CD4-positive, CD25-positive, alpha-beta regulatory T cell (primary cell): ENCODE results near the gene STRA8. TPM values are rescaled to one million over a fixed set of nuclear protein-coding genes. Genes with fewer than 3 reads are reported as not detected.

Experiments
- ATAC-seq, 2 donors: fragments of 150-1000 bp; cut with Tn5 transposase; one replicate each; pipeline ENCODE4 v1.10.0; 2021; ENCODE audit warnings: low read depth in 2 of 2, moderate number of reproducible peaks in 2 of 2, moderate library complexity in 1 of 2
- DNase-seq, 3 donors: peaks; one replicate each; pipeline versions ENCODE4 v3.0.0 to v3.0.0-alpha.2; 2012 to 2022; ENCODE audit warnings: mixed read lengths in 1 of 3
- H3K27ac ChIP-seq: one replicate; pipeline ENCODE4 v1.7.0; 2013; ENCODE audit warnings: mild to moderate bottlenecking, low read length; ENCODE audit not compliant: insufficient read depth, poor library complexity, severe bottlenecking
- H3K27me3 ChIP-seq: one replicate; pipeline ENCODE4 v1.7.0; 2013; ENCODE audit warnings: low read length; ENCODE audit not compliant: control insufficient read depth, insufficient read depth
- H3K36me3 ChIP-seq: one replicate; pipeline ENCODE4 v1.7.0; 2013; ENCODE audit warnings: mild to moderate bottlenecking, low read length, moderate library complexity; ENCODE audit not compliant: control insufficient read depth, insufficient read depth
- H3K4me1 ChIP-seq: 2 replicates; pipeline ENCODE4 v1.7.0; 2013; ENCODE audit warnings: mild to moderate bottlenecking, low read length; ENCODE audit not compliant: insufficient read depth, control insufficient read depth, poor library complexity, severe bottlenecking
- H3K4me3 ChIP-seq: one replicate; pipeline ENCODE4 v1.7.0; 2013; ENCODE audit warnings: low read depth, mild to moderate bottlenecking, low read length, moderate library complexity
- H3K9me3 ChIP-seq, 2 experiments: 1 replicate in 1 of 2; 2 replicates in 1 of 2; pipeline ENCODE4 v1.7.0; 2013; ENCODE audit warnings: low read length in 2 of 2, mild to moderate bottlenecking in 1 of 2, moderate library complexity in 1 of 2; ENCODE audit not compliant: control insufficient read depth in 2 of 2
- H3K27ac Mint-ChIP-seq, 3 donors: one replicate each; pipeline ENCODE4 v1.8.0; 2020 to 2022; ENCODE audit warnings: mild to moderate bottlenecking in 3 of 3, mixed read lengths in 3 of 3, moderate library complexity in 2 of 3
- H3K27me3 Mint-ChIP-seq: one replicate; pipeline ENCODE4 v1.8.0; 2022; ENCODE audit warnings: mild to moderate bottlenecking, mixed read lengths
- H3K36me3 Mint-ChIP-seq: one replicate; pipeline ENCODE4 v1.8.0; 2020; ENCODE audit warnings: mixed read lengths
- H3K4me1 Mint-ChIP-seq, 4 donors: one replicate each; pipeline ENCODE4 v1.8.0; 2020 to 2022; ENCODE audit warnings: mixed read lengths in 4 of 4, mild to moderate bottlenecking in 1 of 4
- H3K4me3 Mint-ChIP-seq, 4 donors: one replicate each; pipeline ENCODE4 v1.8.0; 2020 to 2022; ENCODE audit warnings: mild to moderate bottlenecking in 4 of 4, mixed read lengths in 4 of 4, moderate library complexity in 3 of 4
- H3K9me3 Mint-ChIP-seq, 7 donors: one replicate each; pipeline ENCODE4 v1.8.0; 2020 to 2022; ENCODE audit warnings: mixed read lengths in 7 of 7, mild to moderate bottlenecking in 3 of 7, moderate library complexity in 2 of 7
- polyA plus RNA-seq, 4 donors: library from polyadenylated mRNA; unstranded; fragments of 300-500 nt; fragmentation: Illumina TruSeq; gene quantifications; one replicate each; pipeline ENCODE4 v1.2.3, GENCODE V29; 2021
- total RNA-seq: library from RNA; stranded (reverse); gene quantifications from one replicate; pipeline ENCODE4 v1.2.3, GENCODE V29; 2022

STRA8 gene
- total and polyA plus RNA-seq, 5 donors from 2014 or later = not detected

- H3K9me3 Mint-ChIP-seq = no peaks in the 10 kb centered on the region
- peaks cover 0 to 12% (median 8%) of the 10 kb centered on the region in 4 donors for H3K4me1 Mint-ChIP-seq
- H3K36me3 Mint-ChIP-seq = no peaks in the 10 kb centered on the region
- Histone ChIP-seq H3K9me3 (no peaks in the 10 kb centered on the region), H3K4me3 (no peak overlapping the region), H3K4me1 (no peaks in the 10 kb centered on the region), H3K27me3 (no peaks in the 10 kb centered on the region), H3K27ac (no peak overlapping the region), H3K36me3 (no peaks in the 10 kb centered on the region)
- no peak overlapping the region for H3K4me3 Mint-ChIP-seq
- H3K27ac Mint-ChIP-seq = no peak overlapping the region
- DNase-seq = no peak
- ATAC-seq = peak in 1 of 2 donors; percentile 26
- peaks cover 4% of the 10 kb centered on the region for H3K27me3 Mint-ChIP-seq
Observed at GRCh38 chr7:135286876-135287275, 53.2 kb downstream of the STRA8 start.

- no peak for ATAC-seq
- no peaks in the 10 kb centered on the region for H3K27me3 ChIP-seq
- no peak overlapping the region for H3K4me3 ChIP-seq
- Mint-ChIP-seq H3K4me1 (no peaks in the 10 kb centered on the region), H3K9me3 (no peaks in the 10 kb centered on the region), H3K36me3 (no peaks in the 10 kb centered on the region), H3K4me3 (no peak overlapping the region), H3K27ac (no peak overlapping the region), H3K27me3 (peaks cover 21% of the 10 kb centered on the region)
- H3K27ac ChIP-seq = no peak overlapping the region
- no peaks in the 10 kb centered on the region for H3K36me3 ChIP-seq
- H3K9me3 ChIP-seq = no peaks in the 10 kb centered on the region
- H3K4me1 ChIP-seq = no peaks in the 10 kb centered on the region
- no peak for DNase-seq
Observed at GRCh38 chr7:135290594-135290993, 57.0 kb downstream of the STRA8 start.

- no peak for DNase-seq
- Mint-ChIP-seq H3K4me1 (no peaks in the 10 kb centered on the region), H3K27ac (peak overlapping the region in 1 of 3 donors; percentile 22), H3K27me3 (peaks cover 26% of the 10 kb centered on the region), H3K36me3 (no peaks in the 10 kb centered on the region), H3K9me3 (no peaks in the 10 kb centered on the region), H3K4me3 (no peak overlapping the region)
- Histone ChIP-seq H3K27me3 (no peaks in the 10 kb centered on the region), H3K4me3 (no peak overlapping the region), H3K4me1 (no peaks in the 10 kb centered on the region), H3K36me3 (no peaks in the 10 kb centered on the region), H3K27ac (no peak overlapping the region), H3K9me3 (no peaks in the 10 kb centered on the region)
- no peak for ATAC-seq
Observed at GRCh38 chr7:135291809-135292253, 58.2 kb downstream of the STRA8 start.

GRCh38 chr7:135299235-135299634 lies 65.6 kb downstream of the STRA8 start:
- Mint-ChIP-seq H3K27ac (no peak overlapping the region), H3K9me3 (peaks cover 0 to 8% (median 2%) of the 10 kb centered on the region in 7 donors), H3K4me3 (no peak overlapping the region), H3K27me3 (peaks cover 13% of the 10 kb centered on the region), H3K36me3 (no peaks in the 10 kb centered on the region), H3K4me1 (no peaks in the 10 kb centered on the region)
- DNase-seq (no peak), ATAC-seq (no peak)
- no peaks in the 10 kb centered on the region for H3K4me1 ChIP-seq
- no peak overlapping the region for H3K4me3 ChIP-seq
- no peaks in the 10 kb centered on the region for H3K9me3 ChIP-seq
- H3K27ac ChIP-seq = no peak overlapping the region
- H3K36me3 ChIP-seq = no peaks in the 10 kb centered on the region
- H3K27me3 ChIP-seq = no peaks in the 10 kb centered on the region

- H3K27me3 Mint-ChIP-seq = peaks cover 5% of the 10 kb centered on the region
- no peaks in the 10 kb centered on the region for H3K4me1 ChIP-seq
- H3K4me1 Mint-ChIP-seq = no peaks in the 10 kb centered on the region
- H3K36me3 Mint-ChIP-seq = no peaks in the 10 kb centered on the region
- no peaks in the 10 kb centered on the region for H3K9me3 ChIP-seq
- no peaks in the 10 kb centered on the region for H3K27me3 ChIP-seq
- no peak for DNase-seq
- ATAC-seq = no peak
- H3K4me3 Mint-ChIP-seq = no peak overlapping the region
- no peak overlapping the region for H3K27ac Mint-ChIP-seq
- no peak overlapping the region for H3K4me3 ChIP-seq
- H3K36me3 ChIP-seq = no peaks in the 10 kb centered on the region
- H3K27ac ChIP-seq = no peak overlapping the region
- peaks cover 0 to 8% (median 2%) of the 10 kb centered on the region in 7 donors for H3K9me3 Mint-ChIP-seq
Observed at GRCh38 chr7:135300913-135301765, 67.5 kb downstream of the STRA8 start.

Other genes with a start within 250 kb of the STRA8 start
- 1.0 TPM for gene AGBL3, start 247.3 kb upstream of the STRA8 start, total RNA-seq
- gene AGBL3, start 247.3 kb upstream of the STRA8 start, polyA plus RNA-seq = under 1 TPM in 3 of 4 donors, not detected in 1; 0.37 to 0.81 (median 0.79) TPM
- 44.7 TPM for gene TMEM140, start 85.8 kb upstream of the STRA8 start, total RNA-seq
- gene TMEM140, start 85.8 kb upstream of the STRA8 start, polyA plus RNA-seq = 10 to 100 TPM; 18.9 to 39.3 (median 30.3) TPM
- 20.1 TPM for gene CYREN, start 63.1 kb upstream of the STRA8 start, total RNA-seq
- 10 to 100 TPM; 25.3 to 39.8 (median 33.2) TPM for gene CYREN, start 63.1 kb upstream of the STRA8 start, polyA plus RNA-seq
- 34.9 TPM for gene WDR91, start 22.3 kb upstream of the STRA8 start, total RNA-seq
- 1 to 10 TPM; 3.4 to 4.7 (median 4.2) TPM for gene WDR91, start 22.3 kb upstream of the STRA8 start, polyA plus RNA-seq